ENCODE measurements around the gene PIP4K2B. TPM values are rescaled to one million over a fixed set of nuclear protein-coding genes. Genes with fewer than 3 reads are reported as not detected.

Gene PIP4K2B
- total RNA-seq, 4 donors from 2014 or later, result 47.9 to 79.0 (median 74.8) TPM

DNA sequence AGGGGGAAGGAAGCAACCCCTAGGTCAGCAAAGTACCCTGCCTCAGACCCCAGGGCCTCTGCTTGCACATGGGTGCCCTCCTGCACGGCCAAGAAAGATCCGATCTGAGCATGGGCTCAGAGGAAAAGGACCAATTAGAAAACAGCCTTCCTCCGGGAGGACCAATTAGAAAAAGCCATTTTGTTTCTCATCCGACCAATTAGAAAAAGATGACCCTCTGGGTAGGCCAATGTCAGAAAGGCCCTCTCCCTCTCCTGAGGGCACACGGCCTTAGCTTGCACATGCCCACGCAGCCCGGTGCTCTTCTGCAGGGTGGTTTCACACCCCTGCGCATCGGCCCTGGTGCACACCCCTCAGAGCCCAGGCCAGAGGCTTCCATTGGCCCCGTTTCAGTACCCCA is 74.3 kb downstream of the PIP4K2B start:
- peak overlapping the region in 3 of 4 donors; percentile 1 to 74 (median 56) for H3K27ac ChIP-seq
- H3K36me3 ChIP-seq, result peaks cover 0 to 59% (median 0%) of the 10 kb centered on the region in 3 donors

DNA sequence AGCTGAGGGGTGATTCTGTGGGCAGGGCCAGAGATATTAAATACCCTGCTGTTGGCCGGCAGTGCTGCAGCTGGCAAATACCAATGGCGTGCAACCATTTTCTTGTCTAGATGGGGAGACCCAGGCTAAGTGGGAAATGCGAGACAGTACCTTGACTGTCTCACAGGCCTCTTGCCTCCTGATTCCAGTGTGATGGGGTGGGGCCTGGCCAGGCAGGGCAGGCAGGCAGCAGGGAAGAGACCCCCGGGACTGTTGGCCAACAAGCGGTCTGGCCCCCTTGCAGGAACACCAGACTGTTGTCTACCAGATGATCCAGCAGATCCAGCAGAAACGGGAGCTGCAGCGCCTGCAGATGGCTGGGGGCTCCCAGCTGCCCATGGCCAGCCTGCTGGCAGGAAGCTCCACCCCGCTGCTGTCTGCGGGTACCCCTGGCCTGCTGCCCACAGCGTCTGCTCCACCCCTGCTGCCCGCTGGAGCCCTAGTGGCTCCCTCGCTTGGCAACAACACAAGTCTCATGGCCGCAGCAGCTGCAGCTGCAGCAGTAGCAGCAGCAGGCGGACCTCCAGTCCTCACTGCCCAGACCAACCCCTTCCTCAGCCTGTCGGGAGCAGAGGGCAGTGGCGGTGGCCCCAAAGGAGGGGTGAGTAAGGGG is 74.9 kb downstream of the PIP4K2B start:
- peak in 1 of 2 donors; percentile 24 for TF ChIP-seq EP300 (IDR thresholded peaks at IDR 0.05)
- TF ChIP-seq POLR2A (IDR thresholded peaks at IDR 0.05), result no peak
- TF ChIP-seq, protein P1, sequence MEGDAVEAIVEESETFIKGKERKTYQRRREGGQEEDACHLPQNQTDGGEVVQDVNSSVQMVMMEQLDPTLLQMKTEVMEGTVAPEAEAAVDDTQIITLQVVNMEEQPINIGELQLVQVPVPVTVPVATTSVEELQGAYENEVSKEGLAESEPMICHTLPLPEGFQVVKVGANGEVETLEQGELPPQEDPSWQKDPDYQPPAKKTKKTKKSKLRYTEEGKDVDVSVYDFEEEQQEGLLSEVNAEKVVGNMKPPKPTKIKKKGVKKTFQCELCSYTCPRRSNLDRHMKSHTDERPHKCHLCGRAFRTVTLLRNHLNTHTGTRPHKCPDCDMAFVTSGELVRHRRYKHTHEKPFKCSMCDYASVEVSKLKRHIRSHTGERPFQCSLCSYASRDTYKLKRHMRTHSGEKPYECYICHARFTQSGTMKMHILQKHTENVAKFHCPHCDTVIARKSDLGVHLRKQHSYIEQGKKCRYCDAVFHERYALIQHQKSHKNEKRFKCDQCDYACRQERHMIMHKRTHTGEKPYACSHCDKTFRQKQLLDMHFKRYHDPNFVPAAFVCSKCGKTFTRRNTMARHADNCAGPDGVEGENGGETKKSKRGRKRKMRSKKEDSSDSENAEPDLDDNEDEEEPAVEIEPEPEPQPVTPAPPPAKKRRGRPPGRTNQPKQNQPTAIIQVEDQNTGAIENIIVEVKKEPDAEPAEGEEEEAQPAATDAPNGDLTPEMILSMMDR (IDR thresholded peaks at IDR 0.05), result no peak
- Histone ChIP-seq H3K4me1 (peaks cover 0 to 71% (median 40%) of the 10 kb centered on the region in 4 donors), H3K36me3 (peaks cover 0 to 65% (median 0%) of the 10 kb centered on the region in 3 donors), H3K9me3 (no peaks in the 10 kb centered on the region), H3K27ac (peak overlapping the region in 3 of 4 donors; percentile 1 to 74 (median 56)), H3K27me3 (no peaks in the 10 kb centered on the region), H3K4me3 (no peak overlapping the region)
- no peak for DNase-seq (ENCODE audit: low spot score in 2 of 2)
- WGBS, 2 donors, result 30 to 44% methylated on average over 10 to 16 of the region's 16 CpGs

More for the DNA sequence above, 74.3 kb downstream of the PIP4K2B start:
- Histone ChIP-seq H3K4me3 (no peak overlapping the region), H3K4me1 (peaks cover 0 to 69% (median 39%) of the 10 kb centered on the region in 4 donors), H3K9me3 (no peaks in the 10 kb centered on the region), H3K27me3 (no peaks in the 10 kb centered on the region)
- 49 to 55% methylated on average over 10 of the region's 10 CpGs for WGBS, 2 donors
- no peak for DNase-seq (ENCODE audit: low spot score in 2 of 2)
- TF ChIP-seq, protein P1 (IDR thresholded peaks at IDR 0.05), result no peak
- no peak for TF ChIP-seq POLR2A (IDR thresholded peaks at IDR 0.05)
- no peak for TF ChIP-seq EP300 (IDR thresholded peaks at IDR 0.05)

DNA sequence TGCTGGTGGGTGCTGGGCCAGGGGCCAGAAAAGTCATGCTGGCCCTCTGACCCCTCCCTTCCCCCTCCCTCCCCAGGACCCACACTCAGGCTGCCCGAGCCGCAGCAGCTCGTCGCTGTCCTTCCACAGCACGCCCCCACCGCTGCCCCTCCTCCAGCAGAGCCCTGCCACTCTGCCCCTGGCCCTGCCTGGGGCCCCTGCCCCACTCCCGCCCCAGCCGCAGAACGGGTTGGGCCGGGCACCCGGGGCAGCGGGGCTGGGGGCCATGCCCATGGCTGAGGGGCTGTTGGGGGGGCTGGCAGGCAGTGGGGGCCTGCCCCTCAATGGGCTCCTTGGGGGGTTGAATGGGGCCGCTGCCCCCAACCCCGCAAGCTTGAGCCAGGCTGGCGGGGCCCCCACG is 77.6 kb downstream of the PIP4K2B start:
- WGBS, 2 donors, result 40 to 71% methylated on average over 8 to 11 of the region's 16 CpGs
- no peaks in the 10 kb centered on the region for H3K27me3 ChIP-seq
- peaks cover 0 to 49% (median 37%) of the 10 kb centered on the region in 4 donors for H3K4me1 ChIP-seq
- no peaks in the 10 kb centered on the region for H3K9me3 ChIP-seq
- peaks cover 2 to 92% (median 3%) of the 10 kb centered on the region in 3 donors for H3K36me3 ChIP-seq
- DNase-seq (ENCODE audit: low spot score in 2 of 2), result no peak
- no peak overlapping the region for H3K4me3 ChIP-seq
- TF ChIP-seq, protein P1 (IDR thresholded peaks at IDR 0.05), result no peak
- no peak for TF ChIP-seq EP300 (IDR thresholded peaks at IDR 0.05)
- TF ChIP-seq POLR2A (IDR thresholded peaks at IDR 0.05), result no peak
- H3K27ac ChIP-seq, result peak overlapping the region in 3 of 4 donors; percentile 40 to 70 (median 64)

DNA sequence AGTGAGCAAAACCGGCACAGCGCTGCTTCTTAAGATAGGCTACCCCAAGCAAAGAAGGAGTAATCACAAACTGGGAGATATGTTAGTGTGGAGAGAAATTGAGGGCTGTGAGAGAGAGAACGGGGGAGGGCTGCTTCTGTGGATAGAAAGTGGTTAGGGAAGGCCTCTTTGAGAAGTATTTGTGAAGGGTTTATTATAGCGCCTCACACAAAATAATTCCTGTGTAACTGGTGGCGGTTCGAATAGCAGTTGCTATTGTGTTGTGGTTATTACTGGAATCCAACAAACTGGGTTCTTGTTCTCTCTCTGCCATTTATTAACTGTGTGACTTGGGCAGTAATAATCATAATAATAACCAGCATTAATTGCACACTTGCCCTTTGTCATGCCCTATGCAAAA is 78.4 kb downstream of the PIP4K2B start:
- Histone ChIP-seq H3K27ac (peak overlapping the region in 3 of 4 donors; percentile 51 to 75 (median 70)), H3K4me1 (peaks cover 0 to 49% (median 37%) of the 10 kb centered on the region in 4 donors), H3K9me3 (no peaks in the 10 kb centered on the region), H3K27me3 (no peaks in the 10 kb centered on the region), H3K4me3 (peak overlapping the region in 1 of 4 donors; percentile 3), H3K36me3 (peaks cover 3 to 96% (median 10%) of the 10 kb centered on the region in 3 donors)
- no peak for DNase-seq (ENCODE audit: low spot score in 2 of 2)
- WGBS, 2 donors, result 48 to 58% methylated on average over 6 of the region's 6 CpGs
- TF ChIP-seq EP300 (IDR thresholded peaks at IDR 0.05) (no peak), POLR2A (IDR thresholded peaks at IDR 0.05) (no peak)
- TF ChIP-seq, protein P1 (IDR thresholded peaks at IDR 0.05), result no peak

DNA sequence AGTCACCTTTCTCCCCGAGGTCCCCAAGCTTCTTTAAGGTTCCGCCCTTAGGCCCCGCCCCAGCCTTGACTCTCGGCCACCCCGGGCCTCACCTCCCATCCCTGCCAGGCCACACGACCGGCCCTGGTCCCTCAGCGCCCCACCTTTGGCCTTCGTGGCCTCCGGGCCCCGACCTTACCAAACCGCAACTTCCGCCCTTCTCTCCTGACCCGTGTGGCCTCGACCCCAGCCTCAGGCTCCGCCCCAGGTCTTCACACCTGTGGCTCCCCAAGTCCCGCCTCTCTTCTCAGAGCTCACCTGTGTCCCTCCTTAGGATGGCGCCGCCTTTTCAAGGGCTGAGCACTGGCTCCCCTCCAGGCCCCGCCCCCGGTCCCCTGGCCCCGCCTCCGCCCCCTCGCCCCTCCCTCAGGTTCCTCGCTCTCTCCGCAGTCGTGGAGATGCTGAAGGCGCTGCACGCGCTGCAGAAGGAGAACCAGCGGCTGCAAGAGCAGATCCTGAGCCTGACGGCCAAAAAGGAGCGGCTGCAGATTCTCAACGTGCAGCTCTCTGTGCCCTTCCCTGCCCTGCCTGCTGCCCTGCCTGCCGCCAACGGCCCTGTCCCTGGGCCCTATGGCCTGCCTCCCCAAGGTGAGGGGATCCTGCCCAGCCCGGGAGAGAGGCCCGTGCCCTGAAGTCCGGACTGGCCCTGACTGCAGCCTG is 79.3 kb downstream of the PIP4K2B start:
- Histone ChIP-seq H3K4me3 (peak overlapping the region in 1 of 4 donors; percentile 3), H3K9me3 (no peaks in the 10 kb centered on the region), H3K27me3 (no peaks in the 10 kb centered on the region), H3K36me3 (peaks cover 3 to 97% (median 15%) of the 10 kb centered on the region in 3 donors), H3K27ac (peak overlapping the region in 3 of 4 donors; percentile 51 to 75 (median 70)), H3K4me1 (peaks cover 0 to 44% (median 35%) of the 10 kb centered on the region in 4 donors)
- TF ChIP-seq EP300 (IDR thresholded peaks at IDR 0.05) (no peak), POLR2A (IDR thresholded peaks at IDR 0.05) (no peak)
- TF ChIP-seq, protein P1 (IDR thresholded peaks at IDR 0.05), result no peak
- DNase-seq (ENCODE audit: low spot score in 2 of 2), result no peak
- 61 to 62% methylated on average over 25 to 32 of the region's 39 CpGs for WGBS, 2 donors

All from tibial nerve (tissue), 4 donors.